Measurements from ENCODE around the gene THAP3. TPM values are rescaled to one million over a fixed set of nuclear protein-coding genes. Genes with fewer than 3 reads are reported as not detected.
A peak's percentile ranks its signal among the peaks of the same experiment; 100 is the strongest.
"Not testable (repeated sequence)": the region's sequence is repeated elsewhere in the genome, so short reads cannot be mapped to it uniquely, and the experiment has no call there.

The THAP3 gene
- total RNA-seq, 4 donors from 2014 or later: 20.1 to 26.9 (median 23.4) TPM

DNA sequence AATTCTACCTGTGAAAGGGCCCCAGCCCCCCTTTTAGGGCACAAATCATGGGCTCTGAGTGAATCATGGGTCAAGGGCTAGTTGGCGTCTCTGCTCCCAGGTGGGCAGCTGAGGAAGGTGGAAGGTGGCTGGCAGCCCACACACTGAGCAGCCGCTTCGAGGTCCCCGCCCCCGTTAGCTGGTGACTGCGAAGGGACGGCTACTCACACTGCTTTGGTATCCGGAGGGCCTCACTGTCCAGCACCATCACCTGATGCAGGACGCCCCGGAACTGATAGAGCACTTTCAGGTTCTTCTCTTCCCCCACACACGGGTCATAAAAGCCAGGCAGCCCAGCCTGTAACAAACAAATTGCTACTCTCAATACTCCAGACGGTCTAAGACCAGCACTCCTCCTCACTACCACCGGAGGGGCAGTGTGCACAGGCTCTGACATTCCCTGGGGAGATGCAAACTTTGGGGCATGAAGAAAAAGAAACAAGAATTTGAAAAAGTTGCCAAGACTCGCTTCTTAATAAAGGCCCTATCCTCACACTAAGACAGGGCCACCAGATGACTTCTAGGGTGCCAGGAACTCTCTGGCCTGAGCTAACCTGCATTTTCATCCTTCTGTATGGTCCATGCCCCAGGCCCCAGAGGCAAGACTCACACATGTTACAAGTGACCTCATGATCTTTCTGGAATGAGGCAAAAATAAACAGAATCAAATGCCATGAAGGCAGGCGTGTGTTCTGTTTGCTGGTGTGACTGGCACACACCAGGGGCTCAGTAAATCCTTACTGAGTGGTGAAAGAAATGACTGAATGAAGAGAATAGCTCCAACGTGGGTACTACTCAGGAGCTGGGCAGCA is 11.5 kb downstream of the THAP3 start:
- TF ChIP-seq POLR2A (IDR thresholded peaks at IDR 0.05): no peak
- TF ChIP-seq, protein P1, sequence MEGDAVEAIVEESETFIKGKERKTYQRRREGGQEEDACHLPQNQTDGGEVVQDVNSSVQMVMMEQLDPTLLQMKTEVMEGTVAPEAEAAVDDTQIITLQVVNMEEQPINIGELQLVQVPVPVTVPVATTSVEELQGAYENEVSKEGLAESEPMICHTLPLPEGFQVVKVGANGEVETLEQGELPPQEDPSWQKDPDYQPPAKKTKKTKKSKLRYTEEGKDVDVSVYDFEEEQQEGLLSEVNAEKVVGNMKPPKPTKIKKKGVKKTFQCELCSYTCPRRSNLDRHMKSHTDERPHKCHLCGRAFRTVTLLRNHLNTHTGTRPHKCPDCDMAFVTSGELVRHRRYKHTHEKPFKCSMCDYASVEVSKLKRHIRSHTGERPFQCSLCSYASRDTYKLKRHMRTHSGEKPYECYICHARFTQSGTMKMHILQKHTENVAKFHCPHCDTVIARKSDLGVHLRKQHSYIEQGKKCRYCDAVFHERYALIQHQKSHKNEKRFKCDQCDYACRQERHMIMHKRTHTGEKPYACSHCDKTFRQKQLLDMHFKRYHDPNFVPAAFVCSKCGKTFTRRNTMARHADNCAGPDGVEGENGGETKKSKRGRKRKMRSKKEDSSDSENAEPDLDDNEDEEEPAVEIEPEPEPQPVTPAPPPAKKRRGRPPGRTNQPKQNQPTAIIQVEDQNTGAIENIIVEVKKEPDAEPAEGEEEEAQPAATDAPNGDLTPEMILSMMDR (IDR thresholded peaks at IDR 0.05): no peak
- H3K4me3 ChIP-seq (ENCODE audit: low read depth, poor library complexity, severe bottlenecking): no peak overlapping the region
- 83 to 90% methylated on average over 16 of the region's 16 CpGs for WGBS, 2 donors
- intact Hi-C loops (cut with DNase I; ENCODE audit: low total_unique reads): loop anchor here (10.0 kb wide), 1 partner anchor 61 kb away; the partner anchor contains the start of gene ZBTB48
- DNase-seq (ENCODE audit: low spot score in 2 of 2): no peak

DNA sequence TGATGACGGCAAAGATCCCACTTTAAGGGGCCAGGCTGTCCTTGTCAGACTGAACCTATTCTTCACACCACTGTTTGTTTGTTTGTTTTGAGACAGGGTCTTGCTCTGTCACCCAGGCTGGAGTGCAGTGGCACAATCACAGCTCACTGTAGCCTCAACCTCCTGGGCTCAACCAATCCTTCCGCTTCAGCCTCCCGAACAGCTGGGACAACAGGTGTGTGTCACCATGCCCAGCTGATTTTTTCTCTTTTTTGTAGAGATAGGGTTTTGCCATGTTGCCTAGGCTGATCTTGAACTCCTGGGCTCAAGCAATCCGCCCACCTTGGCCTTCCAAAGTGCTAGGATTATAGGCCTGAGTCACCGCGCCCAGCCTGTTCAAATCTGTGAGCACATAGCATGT is 12.1 kb downstream of the THAP3 start:
- WGBS, 2 donors: 96% methylated on average over 6 of the region's 6 CpGs
- H3K4me3 ChIP-seq (ENCODE audit: low read depth, poor library complexity, severe bottlenecking); DNase-seq (ENCODE audit: low spot score in 2 of 2): not testable (repeated sequence)
- intact Hi-C loops (cut with DNase I; ENCODE audit: low total_unique reads): loop anchor here (10.0 kb wide), 1 partner anchor 62 kb away; the partner anchor contains the start of gene ZBTB48

DNA sequence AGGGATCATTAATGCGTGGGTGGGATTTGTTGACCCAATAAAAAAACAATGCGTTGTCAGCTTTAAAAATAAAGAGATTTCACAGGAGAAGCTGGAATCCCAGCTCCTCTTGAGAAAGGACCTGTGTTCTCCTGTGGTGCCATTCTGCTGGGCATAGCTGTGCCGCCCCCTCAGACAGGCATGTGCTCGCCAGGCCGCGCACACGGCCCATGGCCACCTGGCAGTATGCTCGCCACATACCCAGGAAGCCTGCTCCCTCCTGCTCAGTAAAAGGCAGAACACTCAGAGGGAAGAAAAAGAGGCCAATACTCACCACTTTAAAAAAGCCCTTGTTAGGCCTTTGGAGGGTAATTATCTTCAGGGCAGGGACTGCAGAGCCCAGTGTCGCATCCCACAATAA is 13.1 kb downstream of the THAP3 start:
- no peak for TF ChIP-seq POLR2A (IDR thresholded peaks at IDR 0.05)
- TF ChIP-seq, protein P1 (IDR thresholded peaks at IDR 0.05): no peak
- H3K4me3 ChIP-seq (ENCODE audit: low read depth, poor library complexity, severe bottlenecking): no peak overlapping the region
- DNase-seq (ENCODE audit: low spot score in 2 of 2): no peak
- WGBS, 2 donors: 72 to 73% methylated on average over 9 of the region's 9 CpGs
- intact Hi-C loops (cut with DNase I; ENCODE audit: low total_unique reads): loop anchor here (10.0 kb wide), 1 partner anchor 63 kb away; the partner anchor contains the start of gene ZBTB48

DNA sequence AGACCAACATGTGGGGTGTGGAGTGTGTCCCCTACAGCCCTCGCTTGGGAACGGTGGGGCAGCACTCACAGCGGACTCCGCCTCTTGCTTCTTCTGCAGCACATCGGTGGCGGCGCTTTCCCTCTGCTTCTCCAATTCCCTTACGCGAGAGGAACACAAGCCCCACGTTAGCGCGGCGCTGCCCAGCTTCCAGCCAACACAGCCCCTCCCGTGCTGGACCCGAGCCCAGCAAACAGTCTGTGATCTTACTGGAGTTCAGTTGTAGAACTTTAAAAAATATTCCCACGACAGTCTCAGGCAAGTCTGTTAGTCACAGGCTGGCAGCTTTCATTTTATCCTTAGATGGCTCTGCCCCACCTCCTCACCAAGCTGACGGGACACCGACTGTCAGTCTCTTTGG is 13.6 kb downstream of the THAP3 start:
- intact Hi-C loops (cut with DNase I; ENCODE audit: low total_unique reads): loop anchor here (10.0 kb wide), 1 partner anchor 63 kb away; the partner anchor contains the start of gene ZBTB48
- DNase-seq (ENCODE audit: low spot score in 2 of 2): peak; percentile 52 to 92
- H3K4me3 ChIP-seq (ENCODE audit: low read depth, poor library complexity, severe bottlenecking): no peak overlapping the region
- WGBS, 2 donors: 32 to 36% methylated on average over 18 of the region's 18 CpGs
- TF ChIP-seq, protein P1 (IDR thresholded peaks at IDR 0.05): no peak
- TF ChIP-seq POLR2A (IDR thresholded peaks at IDR 0.05): no peak

DNA sequence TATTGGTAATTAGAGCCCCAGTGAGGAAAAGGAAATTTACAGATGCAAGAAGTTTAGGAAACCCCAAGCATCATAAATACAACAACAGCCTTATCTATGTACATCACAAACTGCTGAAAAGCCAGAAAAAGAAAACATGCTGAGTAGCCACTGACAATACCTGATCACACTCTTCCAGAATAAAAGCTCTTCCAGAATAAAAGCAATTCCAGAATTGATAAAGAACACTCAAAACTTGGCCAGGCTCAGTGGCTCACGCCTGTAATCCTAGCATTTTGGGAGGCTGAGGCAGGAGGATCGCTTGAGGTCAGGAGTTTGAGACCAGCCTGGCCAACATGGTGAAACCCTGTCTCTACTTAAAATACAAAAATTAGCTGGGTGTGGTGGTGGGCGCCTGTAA is 16.2 kb downstream of the THAP3 start:
- 89 to 90% methylated on average over 3 of the region's 3 CpGs for WGBS, 2 donors
- intact Hi-C loops (cut with DNase I; ENCODE audit: low total_unique reads); H3K4me3 ChIP-seq (ENCODE audit: low read depth, poor library complexity, severe bottlenecking); DNase-seq (ENCODE audit: low spot score in 2 of 2): not testable (repeated sequence)

DNA sequence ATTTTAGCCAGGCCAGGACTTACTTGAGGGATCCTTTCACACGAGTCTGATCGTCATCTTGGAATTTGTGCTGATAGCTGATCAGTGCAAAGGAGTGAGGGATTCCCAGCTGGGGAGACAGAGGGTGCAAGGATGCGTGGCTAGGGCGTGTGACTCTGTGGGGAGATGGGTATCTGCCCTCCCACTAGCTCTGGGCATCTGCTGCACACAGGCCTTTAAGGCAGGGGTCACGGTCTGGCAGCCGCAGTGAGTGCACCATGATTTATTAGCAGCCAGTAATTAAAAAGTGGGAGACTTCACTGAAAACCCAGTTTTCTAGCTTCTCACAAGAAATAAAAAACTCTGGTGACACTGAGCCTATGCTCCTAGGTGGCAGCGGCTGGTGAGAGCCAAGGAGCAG is 20.4 kb downstream of the THAP3 start:
- 90 to 91% methylated on average over 7 of the region's 7 CpGs for WGBS, 2 donors
- intact Hi-C loops (cut with DNase I; ENCODE audit: low total_unique reads): no loop called here
- no peak for DNase-seq (ENCODE audit: low spot score in 2 of 2)
- H3K4me3 ChIP-seq (ENCODE audit: low read depth, poor library complexity, severe bottlenecking): no peak overlapping the region
- no peak for TF ChIP-seq POLR2A (IDR thresholded peaks at IDR 0.05)
- TF ChIP-seq, protein P1 (IDR thresholded peaks at IDR 0.05): no peak

All from lower leg skin (tissue), 4 donors.